Ishikawa (cell line): Measurements from ENCODE around the gene EFNA3.

ENCODE experiments used
- CEBPB ChIP-seq: IDR thresholded peaks from 2 replicates; pipeline ENCODE4 v1.6.1; 2012
- CREB1 ChIP-seq: IDR thresholded peaks from 2 replicates; pipeline ENCODE4 v1.6.1; 2012; ENCODE audit warnings: low read depth
- EGR1 ChIP-seq: IDR thresholded peaks from 2 replicates; pipeline ENCODE4 v1.6.1; 2012
- EP300 ChIP-seq: IDR thresholded peaks from 2 replicates; pipeline ENCODE4 v1.6.1; 2012; ENCODE audit warnings: borderline replicate concordance
- FOXM1 ChIP-seq: IDR thresholded peaks from 2 replicates; pipeline ENCODE4 v1.6.1; 2012; ENCODE audit warnings: low read depth, borderline replicate concordance
- MAX ChIP-seq: IDR thresholded peaks from 2 replicates; pipeline ENCODE4 v1.6.1; 2012
- NFIC ChIP-seq: IDR thresholded peaks from 2 replicates; pipeline ENCODE4 v1.6.1; 2012
- RAD21 ChIP-seq: IDR thresholded peaks from 2 replicates; pipeline ENCODE4 v1.6.1; 2012; ENCODE audit warnings: low read depth
- REST ChIP-seq: IDR thresholded peaks from 2 replicates; pipeline ENCODE4 v1.6.1; 2012; ENCODE audit warnings: low read depth, mild to moderate bottlenecking
- TAF1 ChIP-seq: IDR thresholded peaks from 2 replicates; pipeline ENCODE4 v1.6.1; 2012; ENCODE audit warnings: low read depth, mild to moderate bottlenecking
- TCF12 ChIP-seq: IDR thresholded peaks from 2 replicates; pipeline ENCODE4 v1.6.1; 2012; ENCODE audit warnings: low read depth
- TEAD4 ChIP-seq: IDR thresholded peaks from 2 replicates; pipeline ENCODE4 v1.6.1; 2012
- USF1 ChIP-seq: IDR thresholded peaks from 2 replicates; pipeline ENCODE4 v1.6.1; 2012
- YY1 ChIP-seq: IDR thresholded peaks from 2 replicates; pipeline ENCODE4 v1.6.1; 2012; ENCODE audit warnings: low read depth
- ZBTB7A ChIP-seq: IDR thresholded peaks from 2 replicates; pipeline ENCODE4 v1.6.1; 2012; ENCODE audit warnings: low read depth

Gene EFNA3

GRCh38 chr1:155131285-155131684, 52.6 kb downstream of the EFNA3 start:
- TF ChIP-seq TAF1 (no peak), USF1 (no peak), NFIC (no peak), EP300 (no peak), TEAD4 (no peak), YY1 (no peak), MAX (no peak), EGR1 (no peak), CEBPB (no peak), CREB1 (no peak), TCF12 (no peak), REST (no peak), ZBTB7A (no peak), RAD21 (no peak), FOXM1 (no peak)

GRCh38 chr1:155131856-155132255, 53.2 kb downstream of the EFNA3 start:
- no peak for TF ChIP-seq CEBPB
- no peak for TF ChIP-seq MAX
- no peak for TF ChIP-seq ZBTB7A
- no peak for TF ChIP-seq USF1
- TF ChIP-seq CREB1, result no peak
- TF ChIP-seq EGR1, result no peak
- no peak for TF ChIP-seq TEAD4
- no peak for TF ChIP-seq TCF12
- TF ChIP-seq REST, result no peak
- no peak for TF ChIP-seq EP300
- no peak for TF ChIP-seq YY1
- TF ChIP-seq NFIC, result no peak

- TF ChIP-seq MAX, result no peak
- TF ChIP-seq NFIC, result no peak
- TF ChIP-seq CEBPB, result no peak
- no peak for TF ChIP-seq RAD21
- TF ChIP-seq FOXM1, result no peak
- TF ChIP-seq EP300, result no peak
- TF ChIP-seq YY1, result no peak
- TF ChIP-seq TAF1, result no peak
- TF ChIP-seq ZBTB7A, result no peak
- no peak for TF ChIP-seq CREB1
- TF ChIP-seq REST, result no peak
- no peak for TF ChIP-seq TCF12
- TF ChIP-seq USF1, result no peak
- TF ChIP-seq TEAD4, result no peak
- TF ChIP-seq EGR1, result no peak
Observed at GRCh38 chr1:155133799-155134281, 55.2 kb downstream of the EFNA3 start.

GRCh38 chr1:155134322-155134721, 55.7 kb downstream of the EFNA3 start:
- TF ChIP-seq CREB1, result no peak
- no peak for TF ChIP-seq EP300
- no peak for TF ChIP-seq YY1
- no peak for TF ChIP-seq NFIC
- TF ChIP-seq REST, result no peak
- no peak for TF ChIP-seq TAF1
- no peak for TF ChIP-seq RAD21
- no peak for TF ChIP-seq EGR1
- no peak for TF ChIP-seq ZBTB7A
- TF ChIP-seq TEAD4, result no peak
- no peak for TF ChIP-seq FOXM1
- no peak for TF ChIP-seq MAX
- no peak for TF ChIP-seq TCF12
- no peak for TF ChIP-seq USF1
- no peak for TF ChIP-seq CEBPB
